Suppressor macrophage treated with lipopolysaccharide for 1 hour (primary cell): Measurements from ENCODE around the gene KRT17.

ENCODE experiments used
- DNase-seq, 3 donors: peaks; one replicate each; pipeline ENCODE4 v3.0.0-alpha.2; 2020 to 2022

Gene KRT17

DNA sequence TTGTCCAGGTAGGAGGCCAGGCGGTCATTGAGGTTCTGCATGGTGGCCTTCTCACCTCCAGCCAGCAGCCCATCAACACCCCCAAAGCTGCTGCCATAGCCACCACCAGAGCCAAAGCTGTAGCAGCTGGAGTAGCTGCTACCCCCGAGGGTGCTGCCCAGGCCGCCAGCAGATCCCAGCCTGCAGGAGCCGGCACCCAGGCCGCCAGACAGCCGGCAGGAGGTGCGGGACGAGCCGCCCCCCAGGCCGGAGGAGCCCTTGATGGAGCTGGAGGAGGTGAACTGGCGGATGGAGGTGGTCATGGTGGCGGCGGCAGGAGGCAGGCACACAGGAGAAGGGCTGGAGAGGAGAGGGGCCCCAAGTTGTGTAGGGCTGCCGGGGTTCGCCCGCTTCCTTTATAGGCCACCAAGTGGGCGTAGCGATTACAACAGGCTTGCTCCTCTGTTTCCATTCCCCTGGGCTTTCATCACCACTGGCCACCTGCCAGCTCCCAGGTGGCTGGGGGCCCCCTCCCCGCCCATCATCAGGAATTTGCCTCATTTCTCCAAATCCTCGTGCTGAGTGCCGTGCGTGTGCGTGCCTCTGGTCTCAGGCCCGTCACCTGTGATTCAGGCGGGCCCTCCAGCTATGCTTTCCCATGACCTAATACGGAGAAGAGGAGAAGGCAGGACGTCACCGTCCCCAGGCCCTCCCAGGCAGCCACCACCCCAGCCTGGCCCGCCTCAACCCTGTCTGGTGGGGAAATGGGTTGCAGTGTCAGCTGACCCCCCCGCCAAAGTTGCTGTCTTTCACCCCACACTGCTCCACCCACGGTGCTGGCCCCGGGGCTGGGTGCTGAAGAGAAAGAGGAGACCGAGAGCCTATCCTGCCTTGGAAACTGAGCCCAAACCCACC lies at the start of gene KRT17:
KRT17 (minus strand) TSS at position 368 of the 894 bp plus-strand sequence; CDS start at position 302, 66 bp downstream.
- peak; percentile 42 to 56 (median 47) for DNase-seq

DNA sequence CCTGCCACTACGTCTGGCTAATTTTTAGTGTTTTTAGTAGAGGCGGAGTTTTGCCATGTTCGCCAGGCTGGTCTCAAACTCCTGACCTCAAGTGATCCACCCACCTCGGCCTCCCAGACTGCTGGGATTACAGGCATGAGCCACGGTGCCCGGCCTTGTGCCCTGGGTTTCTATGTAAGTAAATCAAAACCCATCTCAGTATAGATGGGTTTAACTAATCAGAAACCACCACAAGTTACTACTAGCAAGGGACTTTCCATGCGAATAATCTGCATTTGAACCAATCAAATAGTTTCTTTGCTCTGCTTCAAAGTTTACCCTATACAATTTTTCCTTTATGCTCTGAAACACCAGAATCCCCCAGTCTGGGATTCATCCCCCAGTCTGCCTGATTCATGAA lies 47.8 kb upstream of the KRT17 start:
- peak in 1 of 3 donors; percentile 47 for DNase-seq

DNA sequence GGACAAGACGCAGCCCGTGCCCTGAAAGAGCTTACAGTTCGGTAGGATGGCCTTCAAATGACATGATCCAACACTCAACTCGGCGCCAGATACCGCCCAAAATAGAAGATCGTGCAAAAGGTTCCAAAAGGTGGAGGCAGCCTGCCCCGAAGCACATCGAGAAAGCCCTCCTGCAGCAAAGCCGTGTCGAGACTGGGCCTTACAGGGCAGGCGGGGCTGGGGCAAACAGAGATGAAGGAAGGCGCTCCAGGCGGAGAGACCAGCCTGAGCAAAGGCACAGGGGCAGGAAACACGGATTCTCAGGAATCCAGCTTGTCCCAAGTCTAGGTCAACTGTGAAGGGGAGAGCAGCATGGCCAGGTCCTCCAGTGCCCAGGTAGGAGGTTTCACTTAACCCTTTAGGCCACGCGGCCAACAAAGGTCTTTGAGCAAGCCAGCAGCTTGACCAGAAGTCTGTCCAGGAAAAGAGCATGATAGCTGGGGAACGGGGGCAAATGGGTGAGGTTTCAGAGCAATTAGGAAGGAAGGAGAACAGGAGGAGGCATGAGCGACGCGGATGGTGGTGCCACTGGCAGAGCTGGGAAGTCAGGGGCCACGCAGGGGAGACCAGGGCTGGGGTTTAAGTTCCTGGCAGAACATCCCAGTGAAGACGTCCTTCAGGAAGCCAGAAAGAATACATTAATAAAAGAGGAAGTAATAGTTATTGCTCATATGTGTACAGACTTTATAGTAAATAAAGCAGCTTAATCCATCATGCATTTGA lies 43.1 kb upstream of the KRT17 start:
- DNase-seq, result peak; percentile 52 to 79 (median 66)

DNA sequence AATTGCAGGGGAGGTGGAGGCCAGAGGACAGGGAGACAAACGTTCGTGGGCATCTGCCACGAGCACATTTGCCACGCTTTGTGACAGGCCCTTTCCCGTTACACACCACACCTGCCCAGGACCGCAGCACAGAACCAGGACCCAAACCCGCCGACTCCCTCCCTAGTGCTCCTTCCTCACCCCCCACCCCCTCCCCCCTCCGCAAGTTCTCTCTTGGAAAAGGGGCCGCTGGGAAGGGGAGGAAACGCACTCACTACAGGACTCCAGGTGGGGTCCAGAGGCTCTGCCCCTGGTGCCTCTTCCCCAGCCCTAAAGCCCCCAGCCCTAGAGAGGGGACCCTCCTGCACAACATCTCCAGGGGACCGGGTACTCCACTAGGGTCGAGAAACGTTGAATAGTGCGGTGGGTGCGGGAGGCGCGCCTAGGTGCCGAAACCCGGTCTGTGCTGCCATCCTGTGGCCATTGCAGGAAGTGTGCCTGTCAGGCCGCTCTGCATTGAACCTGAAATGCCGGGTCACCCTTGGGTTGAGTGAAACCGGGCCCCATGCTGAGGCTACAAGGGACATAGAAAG lies 42.4 kb upstream of the KRT17 start:
- DNase-seq, result peak; percentile 70 to 85 (median 80)

DNA sequence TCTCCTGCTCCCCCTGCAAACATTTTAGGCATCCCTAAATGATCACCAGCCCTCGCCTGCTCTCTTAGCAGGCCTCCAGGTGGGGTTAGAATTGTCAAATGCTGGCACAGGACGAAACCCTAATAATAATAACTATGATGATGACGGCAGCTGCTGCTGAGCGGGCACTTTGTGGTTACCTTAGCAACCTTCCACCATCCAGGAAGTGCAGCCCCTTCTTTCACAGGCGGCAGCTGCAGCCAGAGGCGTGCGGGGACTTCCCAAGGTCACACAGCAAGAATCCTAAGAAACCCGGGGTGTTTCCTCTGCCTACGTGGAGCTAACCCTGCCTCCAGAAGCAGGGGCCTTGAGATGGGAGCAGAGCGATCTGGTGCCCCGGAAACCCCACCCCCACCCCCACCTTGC lies 41.9 kb upstream of the KRT17 start:
- peak; percentile 80 to 89 (median 89) for DNase-seq

DNA sequence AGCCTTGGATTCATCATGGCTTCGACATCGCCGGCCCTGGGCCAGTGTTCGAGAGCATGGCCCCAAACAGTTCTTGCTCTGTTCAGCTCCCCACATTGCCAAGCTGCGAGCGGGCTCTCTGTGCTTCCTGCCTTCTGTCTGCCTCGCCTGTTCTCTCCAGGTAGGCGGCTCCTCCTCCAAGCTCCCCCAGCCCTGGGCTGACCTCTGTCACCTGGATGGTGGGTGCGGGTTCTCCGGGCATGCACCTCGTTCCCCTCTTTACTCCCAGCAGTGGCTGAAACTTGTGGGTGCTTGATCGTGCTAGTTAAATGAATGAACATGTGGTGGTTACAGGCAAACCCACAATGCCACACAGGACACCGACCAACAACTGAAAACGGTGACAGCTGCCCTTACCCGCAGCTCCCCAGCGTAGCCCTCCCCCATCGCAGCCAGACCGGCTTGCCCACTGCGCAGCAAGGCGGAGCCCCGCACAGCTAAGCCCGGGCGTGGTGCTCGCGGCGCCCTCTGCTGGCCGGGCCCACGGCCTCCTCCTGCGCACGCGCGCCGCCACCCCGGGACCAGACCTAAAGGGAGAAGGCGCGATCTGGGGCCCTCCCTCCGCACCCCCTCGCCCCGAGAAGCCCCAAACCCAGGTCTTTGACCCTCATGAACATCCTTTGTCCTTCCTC lies 41.3 kb upstream of the KRT17 start:
- DNase-seq, result peak; percentile 77 to 95 (median 90)

DNA sequence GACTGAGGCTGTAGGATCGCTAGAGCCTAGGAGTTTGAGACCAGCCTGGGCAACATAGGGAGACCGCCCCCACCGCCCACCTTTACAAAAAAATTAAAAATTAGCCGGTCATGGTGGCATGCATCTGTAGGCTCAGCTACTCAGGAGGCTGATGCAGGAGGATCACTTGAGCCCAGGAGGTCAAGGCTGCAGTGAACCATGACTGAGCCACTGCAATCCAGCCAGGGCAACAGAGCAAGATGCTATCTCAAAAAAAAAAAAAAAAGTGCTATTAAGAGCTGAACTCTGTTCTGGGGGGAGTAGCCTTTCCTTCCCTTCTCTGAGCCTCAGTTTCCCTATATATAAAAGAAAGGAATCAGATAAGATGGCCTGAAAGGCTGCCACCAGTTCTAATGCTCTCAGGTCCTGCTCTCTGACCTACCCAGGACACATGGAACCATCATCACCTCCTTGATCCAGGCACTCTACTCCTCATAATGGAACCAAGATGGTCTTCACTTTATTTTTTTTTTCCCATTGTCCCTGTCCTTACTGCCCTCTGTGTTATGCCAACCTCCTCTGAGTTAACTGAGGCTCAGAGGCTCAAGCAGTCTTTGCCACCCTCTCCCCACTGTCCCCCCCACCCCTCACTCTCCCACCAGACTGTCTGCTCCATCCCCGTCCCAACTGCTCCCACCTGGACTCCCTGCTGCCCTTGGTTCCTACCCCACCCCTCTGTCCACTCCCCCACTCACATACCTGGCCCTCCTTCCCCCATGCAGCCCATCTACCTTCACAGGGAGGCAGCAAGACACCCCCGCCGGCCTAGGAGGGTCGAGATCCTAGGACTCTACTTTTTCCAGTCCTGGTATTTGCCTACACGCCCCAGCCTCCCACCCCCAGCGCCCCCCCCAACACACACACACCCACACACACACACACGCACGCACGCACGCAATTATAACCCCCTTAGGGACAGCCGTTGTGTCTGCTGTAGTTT lies 40.5 kb upstream of the KRT17 start:
- DNase-seq, result no peak

DNA sequence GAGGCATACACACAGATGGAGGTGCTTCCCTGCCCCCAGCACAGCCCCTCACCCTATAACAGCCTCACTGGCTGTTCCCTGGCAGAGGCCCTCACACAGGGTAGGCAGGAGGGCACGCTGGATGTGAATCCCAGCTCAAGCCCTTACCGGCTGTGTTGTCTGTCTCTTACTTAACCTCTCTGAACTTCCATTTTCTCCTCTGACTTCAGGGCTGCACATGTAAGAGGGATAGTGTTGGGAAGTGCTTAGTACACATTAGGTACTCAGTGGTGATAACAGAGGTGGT lies 39.7 kb upstream of the KRT17 start:
- DNase-seq, result no peak

DNA sequence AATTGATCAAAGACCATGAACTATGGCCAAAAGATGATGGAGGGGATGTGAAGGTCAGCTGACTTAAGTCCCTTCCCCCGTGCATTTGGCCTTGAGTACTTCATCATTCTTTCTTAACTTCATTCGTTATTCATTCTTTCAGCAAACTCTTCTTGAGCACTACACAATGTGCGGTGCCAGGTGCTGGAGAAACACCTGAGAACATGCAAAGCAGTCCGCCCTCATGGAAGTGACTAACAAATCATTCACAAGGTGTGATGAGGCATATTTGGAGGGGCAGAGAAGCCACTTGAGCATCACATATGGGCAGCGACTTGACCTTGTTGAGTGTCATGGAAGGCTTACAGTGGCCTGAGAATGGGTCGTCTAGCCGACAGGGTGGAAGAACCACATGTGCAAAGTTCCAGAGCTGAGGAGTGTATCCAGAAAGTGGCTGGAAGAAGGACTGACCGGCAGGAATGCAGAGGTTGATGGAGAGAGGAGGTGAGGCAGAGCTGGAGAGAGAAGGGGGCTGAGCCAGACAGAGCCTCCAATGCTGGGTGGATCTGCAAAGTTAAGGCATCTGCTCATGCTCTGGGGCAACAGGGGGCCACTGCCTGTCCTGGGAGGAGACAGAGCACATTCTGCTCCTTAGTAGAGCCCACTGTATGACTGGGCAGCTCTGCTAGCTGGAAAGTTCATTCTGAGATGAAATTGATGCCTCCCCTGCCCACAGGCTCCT lies 39.2 kb upstream of the KRT17 start:
- DNase-seq, result no peak

DNA sequence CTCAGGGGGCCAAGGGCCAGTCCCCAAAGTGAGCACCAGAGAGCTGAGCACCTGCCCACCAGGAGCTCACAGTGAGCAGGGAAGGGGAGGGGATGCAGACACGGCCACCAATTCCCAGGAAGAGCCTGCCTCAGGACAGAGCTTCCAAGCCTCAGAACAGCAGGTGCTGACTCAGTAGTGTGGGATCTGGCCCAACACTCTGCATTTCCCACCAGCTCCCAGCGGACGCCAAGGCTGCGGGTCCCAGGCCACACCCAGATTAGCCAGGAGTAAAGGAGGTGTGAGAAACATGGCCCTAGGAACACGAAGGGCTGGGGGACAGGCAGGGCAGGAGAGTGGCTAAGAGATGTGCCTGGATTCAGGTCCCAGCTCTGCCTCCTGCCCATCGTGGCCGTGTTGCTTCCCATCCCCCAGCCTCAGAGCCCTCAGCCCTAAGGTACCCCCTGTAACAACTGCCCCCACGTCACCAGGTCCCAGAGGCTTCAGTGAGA lies 35.9 kb upstream of the KRT17 start:
- DNase-seq, result no peak

DNA sequence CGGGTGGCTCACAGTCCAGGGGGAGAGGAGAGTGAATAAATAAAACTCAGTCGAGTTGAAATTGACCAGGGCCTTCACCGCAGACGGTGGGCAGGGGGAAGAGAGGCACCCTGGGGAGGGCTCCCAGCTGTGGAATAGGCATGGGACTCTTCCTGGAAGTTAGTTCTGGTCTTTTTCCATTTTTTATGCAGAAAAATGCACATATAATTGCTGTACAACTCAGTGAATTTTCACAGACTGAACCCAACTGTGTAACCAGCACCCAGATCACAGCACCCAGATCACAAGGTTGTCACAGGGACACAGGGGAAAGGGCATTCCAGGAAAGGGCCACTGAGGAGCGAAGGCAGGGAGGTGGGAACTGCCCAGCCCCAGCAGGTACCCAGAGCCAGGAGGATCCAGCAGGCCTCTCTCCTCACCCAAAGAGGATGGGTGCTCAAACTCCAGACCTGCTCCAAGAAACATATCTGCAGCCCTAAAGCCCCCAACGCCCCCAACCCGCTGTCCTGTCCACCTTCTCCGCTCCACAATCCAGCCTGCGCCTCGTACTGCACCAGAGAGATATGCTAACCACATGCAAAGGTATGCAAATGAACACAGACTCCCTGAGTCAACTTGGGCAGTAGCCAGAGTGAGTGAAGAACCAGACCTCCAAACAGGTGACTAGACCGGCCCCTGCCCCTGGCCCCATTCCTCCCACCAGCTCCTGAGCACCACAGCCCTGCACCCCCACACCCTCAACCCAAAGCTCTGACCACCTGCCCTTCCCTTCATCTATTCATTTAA lies 35.2 kb upstream of the KRT17 start:
- no peak for DNase-seq

DNA sequence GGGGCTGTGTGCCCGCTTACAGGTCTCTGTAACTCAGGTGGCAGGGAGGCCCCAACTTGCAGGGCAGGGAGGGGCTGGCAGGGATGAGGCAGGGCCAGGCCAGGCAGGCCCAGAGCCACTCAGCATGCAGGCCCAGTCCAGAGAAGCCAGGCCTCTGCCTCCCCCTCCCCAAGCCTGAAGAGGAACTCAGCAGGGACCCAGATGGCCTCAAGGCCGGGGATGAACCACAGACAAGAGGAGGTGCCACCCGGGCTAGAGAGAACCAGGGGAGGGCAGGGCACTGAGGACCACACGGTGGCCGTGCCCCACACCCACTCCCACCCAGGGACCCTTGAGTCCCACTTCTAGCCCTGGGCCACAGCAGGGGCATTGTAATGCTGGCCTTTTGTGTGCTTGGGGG lies 34.5 kb upstream of the KRT17 start:
- DNase-seq, result no peak

DNA sequence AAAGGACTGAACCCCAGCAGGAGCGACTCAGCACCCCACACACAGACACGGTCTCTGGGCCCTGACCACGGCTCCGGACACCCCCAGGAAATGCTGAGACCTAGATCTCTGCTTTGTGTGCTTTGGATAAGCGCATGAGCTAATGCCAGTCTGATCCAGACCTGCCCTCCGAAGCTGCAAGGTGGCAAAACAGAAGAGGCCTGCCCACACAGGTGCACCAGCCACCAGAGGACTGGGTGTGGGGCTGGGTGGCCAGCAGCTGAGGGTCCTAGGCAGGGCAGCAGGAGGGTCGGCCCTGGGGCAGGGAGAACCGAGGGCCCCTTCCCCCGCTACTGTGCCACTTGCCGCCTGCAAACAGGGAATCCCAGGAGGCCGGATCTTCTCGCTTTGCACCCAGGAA lies 33.6 kb upstream of the KRT17 start:
- no peak for DNase-seq

DNA sequence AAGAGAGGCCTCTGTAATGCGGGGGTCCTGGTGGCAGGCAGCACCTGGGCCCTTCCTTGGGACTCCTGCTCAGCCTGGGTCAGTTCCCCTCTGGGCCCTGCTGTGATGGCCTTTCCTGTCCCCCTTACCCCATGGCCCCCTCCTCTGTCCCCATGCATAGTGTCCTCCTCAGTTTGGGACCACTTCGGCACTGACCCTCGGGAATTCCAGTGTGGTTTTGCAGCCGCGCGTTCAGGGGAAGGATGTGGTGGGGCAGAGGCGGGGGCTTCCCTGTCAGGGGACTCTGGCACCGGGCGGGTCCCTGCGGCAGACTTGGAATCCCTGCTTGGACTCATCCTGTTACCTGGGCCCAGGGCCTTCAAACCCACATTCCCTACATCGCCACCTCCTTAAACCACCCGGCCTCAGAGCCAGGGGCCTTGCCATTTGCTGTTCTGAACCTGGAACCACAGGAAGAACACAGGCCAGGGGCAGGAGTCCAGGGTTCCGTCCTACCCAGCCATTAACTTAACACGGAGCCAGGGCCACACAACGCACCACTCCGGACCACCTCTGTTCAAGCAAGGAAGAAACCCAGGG lies 32.9 kb upstream of the KRT17 start:
- peak in 2 of 3 donors; percentile 32 to 55 for DNase-seq

DNA sequence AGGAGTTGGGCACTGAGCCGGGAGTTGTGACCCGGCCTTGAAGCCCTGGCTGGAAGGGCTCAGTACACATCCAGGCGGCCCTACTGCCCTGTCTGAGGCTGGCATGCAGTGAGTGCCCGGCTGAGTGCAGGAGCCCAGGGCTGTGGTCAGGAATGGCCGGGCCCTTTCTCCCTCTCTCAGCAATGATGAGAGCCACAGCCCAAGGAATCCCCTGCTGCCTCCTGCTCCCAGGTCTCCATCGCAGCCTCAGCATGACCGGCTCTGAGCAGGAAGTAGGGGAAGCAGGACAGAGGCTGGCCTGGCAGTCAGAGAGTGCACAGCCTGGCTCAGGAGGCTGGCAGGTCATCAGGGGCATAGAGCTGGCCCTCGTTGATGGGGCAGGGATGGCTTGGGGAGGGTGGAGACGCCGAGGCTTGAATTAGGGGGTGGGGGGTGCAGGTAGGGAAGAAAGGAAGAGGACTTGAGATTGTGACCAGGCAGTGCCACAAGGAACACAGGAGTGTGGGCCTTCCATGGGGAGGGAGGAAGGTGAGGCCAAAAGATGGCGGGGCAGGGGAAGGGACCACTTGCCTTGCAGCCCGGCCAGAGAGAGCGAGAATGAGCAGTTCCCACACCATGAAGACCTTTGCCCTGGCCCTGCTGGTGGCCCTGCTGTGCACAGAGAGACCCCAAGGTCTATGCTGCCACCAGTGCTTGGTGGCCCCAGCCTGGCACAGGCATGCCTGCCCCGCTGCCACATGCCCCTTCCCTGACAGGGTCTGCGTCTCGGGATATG lies 32.1 kb upstream of the KRT17 start:
- DNase-seq, result no peak

DNA sequence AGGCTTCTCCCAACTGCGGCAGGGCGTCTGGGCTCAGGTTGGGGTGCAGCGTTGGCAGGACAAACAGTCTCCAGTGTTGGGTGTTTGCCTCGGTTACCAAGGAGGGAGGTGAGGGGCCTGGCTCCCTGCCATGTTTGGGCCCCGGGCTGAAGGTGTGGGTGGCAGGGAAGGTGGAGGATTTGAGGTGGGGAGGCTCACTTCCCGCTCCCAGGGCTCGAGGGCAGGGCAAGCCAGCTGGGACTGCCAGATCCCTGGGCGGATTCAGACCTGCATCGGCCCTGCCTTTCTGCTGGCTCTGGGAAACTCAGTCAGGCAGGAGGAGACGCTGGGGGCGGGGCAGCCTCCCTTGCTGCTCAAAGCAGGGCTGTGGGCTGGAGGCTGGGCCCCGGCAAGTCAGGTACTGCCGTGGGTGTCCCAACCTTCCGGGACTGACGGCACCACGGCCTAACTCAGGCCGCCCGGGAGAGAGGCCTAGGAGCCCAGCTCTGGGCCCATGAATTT lies 31.3 kb upstream of the KRT17 start:
- no peak for DNase-seq

DNA sequence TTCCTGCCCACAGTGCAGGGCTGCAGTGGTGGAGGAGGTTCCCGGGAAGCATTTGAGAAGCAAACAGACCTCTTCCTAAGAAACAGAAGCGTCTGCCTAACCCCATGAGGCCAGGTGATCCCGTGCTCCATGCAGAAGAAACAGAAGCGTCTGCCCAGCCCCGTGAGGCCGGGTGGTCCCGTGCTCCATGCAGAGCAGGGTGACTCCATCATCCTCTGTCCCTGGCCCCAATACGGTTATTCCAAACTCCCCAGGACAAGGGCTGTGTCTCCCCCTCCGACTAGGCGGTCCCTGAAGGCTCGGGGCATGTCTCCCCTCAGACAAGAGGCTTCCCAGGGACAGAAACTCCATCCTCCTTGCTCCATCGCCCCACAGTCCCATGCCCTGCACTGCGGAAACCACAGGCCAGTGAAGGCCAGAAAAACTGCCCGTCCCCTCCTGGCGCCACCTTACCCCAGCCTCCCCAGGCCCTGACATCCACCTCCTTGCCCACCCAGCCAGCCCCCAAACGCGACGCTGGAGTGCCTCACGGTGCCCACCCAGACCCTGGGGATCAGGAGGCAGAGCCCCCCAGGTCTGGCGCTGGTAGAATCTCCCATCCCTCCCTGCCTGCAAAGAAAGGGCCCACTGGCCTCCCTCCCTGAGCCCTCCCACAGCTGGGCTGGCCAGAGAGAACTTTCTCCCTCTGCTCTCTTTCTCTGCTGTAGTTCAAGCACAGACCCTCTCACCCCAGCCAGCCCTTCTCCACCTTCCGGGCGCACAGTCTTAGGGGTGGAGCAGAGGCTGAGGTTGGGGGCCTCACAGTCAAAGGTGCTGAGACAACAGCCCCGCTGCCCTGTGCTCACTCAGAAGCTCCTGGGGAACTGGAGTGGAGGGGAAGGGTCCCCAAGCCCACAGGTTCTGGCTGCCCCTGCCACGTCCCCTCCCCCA lies 30.6 kb upstream of the KRT17 start:
- DNase-seq, result no peak
